Stimulated activated CD4-positive, alpha-beta T cell treated with anti-CD3 and anti-CD28 coated beads, Interleukin-2, amount 100 ng/mL, for 24 hours (primary cell): ENCODE data around the gene PAK1.
A peak's percentile ranks its signal among the peaks of the same experiment; 100 is the strongest.
"Not testable (repeated sequence)": the region's sequence is repeated elsewhere in the genome, so short reads cannot be mapped to it uniquely, and the experiment has no call there.

Experiments
- DNase-seq, 2 donors: peaks; one replicate each; pipeline ENCODE4 v3.0.0-alpha.2; 2020

PAK1 gene

GRCh38 chr11:77473801-77474683, at the start of gene PAK1:
PAK1 (minus strand) TSS chr11:77474094; CDS start chr11:77392520, 81,574 bp downstream.
- DNase-seq, result peak; percentile 83 to 85

- DNase-seq, result no peak
Measured at GRCh38 chr11:77522215-77522614, 48.3 kb upstream of the PAK1 start.

GRCh38 chr11:77519847-77520246, 46.0 kb upstream of the PAK1 start:
- no peak for DNase-seq

- DNase-seq, result no peak
Measured at GRCh38 chr11:77518471-77518870, 44.6 kb upstream of the PAK1 start.

GRCh38 chr11:77517753-77518152, 43.9 kb upstream of the PAK1 start:
- DNase-seq, result no peak

GRCh38 chr11:77517226-77517625, 43.3 kb upstream of the PAK1 start:
- no peak for DNase-seq

GRCh38 chr11:77515483-77515882, 41.6 kb upstream of the PAK1 start:
- no peak for DNase-seq

GRCh38 chr11:77515063-77515462, 41.2 kb upstream of the PAK1 start:
- DNase-seq, result no peak

- no peak for DNase-seq
Measured at GRCh38 chr11:77512092-77512491, 38.2 kb upstream of the PAK1 start.

GRCh38 chr11:77510851-77511250, 37.0 kb upstream of the PAK1 start:
- no peak for DNase-seq

- DNase-seq, result no peak
Measured at GRCh38 chr11:77510095-77510494, 36.2 kb upstream of the PAK1 start.

- DNase-seq, result no peak
Measured at GRCh38 chr11:77508019-77508418, 34.1 kb upstream of the PAK1 start.

GRCh38 chr11:77506857-77507256, 33.0 kb upstream of the PAK1 start:
- DNase-seq, result no peak

GRCh38 chr11:77505956-77506355, 32.1 kb upstream of the PAK1 start:
- no peak for DNase-seq

- no peak for DNase-seq
Measured at GRCh38 chr11:77503006-77503405, 29.1 kb upstream of the PAK1 start.

GRCh38 chr11:77502346-77502905, 28.5 kb upstream of the PAK1 start:
- no peak for DNase-seq

GRCh38 chr11:77501758-77502157, 27.9 kb upstream of the PAK1 start:
- no peak for DNase-seq

GRCh38 chr11:77497368-77497767, 23.5 kb upstream of the PAK1 start:
- DNase-seq, result no peak

- no peak for DNase-seq
Measured at GRCh38 chr11:77495526-77495925, 21.6 kb upstream of the PAK1 start.

GRCh38 chr11:77490035-77490434, 16.1 kb upstream of the PAK1 start:
- DNase-seq, result not testable (repeated sequence)

- no peak for DNase-seq
Measured at GRCh38 chr11:77487790-77488189, 13.9 kb upstream of the PAK1 start.

GRCh38 chr11:77479746-77480352, 6.0 kb upstream of the PAK1 start:
- no peak for DNase-seq

GRCh38 chr11:77475206-77475605, 1.3 kb upstream of the PAK1 start:
- DNase-seq, result no peak

GRCh38 chr11:77474684-77475060, 778 bp upstream of the PAK1 start:
- no peak for DNase-seq
